Karpas-422 (cell line): ENCODE measurements around the gene RNF150. TPM values are rescaled to one million over a fixed set of nuclear protein-coding genes. Genes with fewer than 3 reads are reported as not detected.

Source experiments
- DNase-seq: peaks from one replicate; pipeline ENCODE4 v3.0.0-alpha.2; 2015
- H2AFZ ChIP-seq: fragments of 200-600 bp; sonication (generic); 2 replicates; pipeline ENCODE4 v1.6.1; 2014; ENCODE audit warnings: antibody characterized with exemption, low read length, mixed read lengths
- H3K27ac ChIP-seq: fragments of 200-600 bp; sonication (generic); 2 replicates; pipeline ENCODE4 v1.5.1; 2014; ENCODE audit warnings: mild to moderate bottlenecking, low read length, moderate library complexity
- H3K27me3 ChIP-seq: fragments of 200-600 bp; sonication (generic); 2 replicates; pipeline ENCODE4 v1.6.1; 2014; ENCODE audit warnings: low read length, mixed read lengths
- H3K36me3 ChIP-seq: fragments of 200-600 bp; sonication (generic); 2 replicates; pipeline ENCODE4 v1.6.1; 2014; ENCODE audit warnings: low read length, mixed read lengths; ENCODE audit not compliant: insufficient read depth
- H3K4me1 ChIP-seq: fragments of 200-600 bp; sonication (generic); 2 replicates; pipeline ENCODE4 v1.6.1; 2014; ENCODE audit warnings: mild to moderate bottlenecking, low read length, mixed read lengths
- H3K4me2 ChIP-seq: fragments of 200-600 bp; sonication (generic); 2 replicates; pipeline ENCODE4 v1.6.1; 2014; ENCODE audit warnings: low read length, low read depth, mild to moderate bottlenecking; ENCODE audit not compliant: poor library complexity, severe bottlenecking
- H3K4me3 ChIP-seq: fragments of 200-600 bp; sonication (generic); 2 replicates; pipeline ENCODE4 v1.5.1; 2014; ENCODE audit warnings: mild to moderate bottlenecking, antibody characterized with exemption, low read length, mixed read lengths
- H3K79me2 ChIP-seq: fragments of 200-600 bp; sonication (generic); 2 replicates; pipeline ENCODE4 v1.6.1; 2014; ENCODE audit warnings: mild to moderate bottlenecking, low read length, mixed read lengths
- H3K9ac ChIP-seq: fragments of 200-600 bp; sonication (generic); 2 replicates; pipeline ENCODE4 v1.6.0; 2014; ENCODE audit warnings: low read length
- H3K9me2 ChIP-seq: fragments of 200-600 bp; sonication (generic), shearing (Covaris generic); replicated peaks from 2 replicates; pipeline ENCODE4 v1.6.0; 2014; ENCODE audit warnings: mild to moderate bottlenecking, low read length, moderate library complexity; ENCODE audit not compliant: insufficient read depth
- H3K9me3 ChIP-seq: fragments of 300-700, 200-600 bp; sonication (generic); 2 replicates; pipeline ENCODE4 v1.6.1; 2014; ENCODE audit warnings: low read length, mixed read lengths
- H4K20me1 ChIP-seq: fragments of 200-600 bp; sonication (generic); 2 replicates; pipeline ENCODE4 v1.6.1; 2014; ENCODE audit warnings: mild to moderate bottlenecking, antibody characterized with exemption, low read length, low read depth; ENCODE audit not compliant: insufficient read depth
- total RNA-seq: library from RNA; depleted of rRNA; stranded (reverse); fragments of >200 nt; shearing (Covaris generic); gene quantifications from 2 replicates; pipeline ENCODE4 v1.2.3, GENCODE V29; 2014; ENCODE audit warnings: low replicate concordance

RNF150 gene
- total RNA-seq, 1 experiment from 2014 or later, result not detected

GRCh38 chr4:140874056-140874455 is 259.2 kb downstream of the RNF150 start:
- no peak overlapping the region for H3K4me2 ChIP-seq
- no peaks in the 10 kb centered on the region for H3K9me3 ChIP-seq
- no peaks in the 10 kb centered on the region for H4K20me1 ChIP-seq

GRCh38 chr4:140871368-140871767 is 261.9 kb downstream of the RNF150 start:
- Histone ChIP-seq H3K4me3 (no peak overlapping the region), H3K79me2 (no peaks in the 10 kb centered on the region), H3K4me2 (no peak overlapping the region), H3K27ac (no peak overlapping the region), H3K4me1 (no peaks in the 10 kb centered on the region), H4K20me1 (no peaks in the 10 kb centered on the region), H3K9me2 (no peaks in the 10 kb centered on the region), H3K9ac (no peak overlapping the region), H3K27me3 (no peaks in the 10 kb centered on the region), H2AFZ (no peak overlapping the region), H3K9me3 (no peaks in the 10 kb centered on the region), H3K36me3 (no peaks in the 10 kb centered on the region)
- DNase-seq, result no peak

More at GRCh38 chr4:140874056-140874455, 259.2 kb downstream of the RNF150 start:
- H3K27me3 ChIP-seq, result no peaks in the 10 kb centered on the region
- H3K9me2 ChIP-seq, result no peaks in the 10 kb centered on the region
- no peak for DNase-seq
- H3K27ac ChIP-seq, result no peak overlapping the region
- H3K4me3 ChIP-seq, result no peak overlapping the region
- H3K9ac ChIP-seq, result no peak overlapping the region
- H3K36me3 ChIP-seq, result no peaks in the 10 kb centered on the region
- H3K4me1 ChIP-seq, result no peaks in the 10 kb centered on the region
- no peaks in the 10 kb centered on the region for H3K79me2 ChIP-seq
- no peak overlapping the region for H2AFZ ChIP-seq

- no peak overlapping the region for H3K9ac ChIP-seq
- no peaks in the 10 kb centered on the region for H3K79me2 ChIP-seq
- H3K36me3 ChIP-seq, result no peaks in the 10 kb centered on the region
- DNase-seq, result no peak
- no peak overlapping the region for H2AFZ ChIP-seq
- no peak overlapping the region for H3K4me2 ChIP-seq
- H3K9me2 ChIP-seq, result no peaks in the 10 kb centered on the region
- no peaks in the 10 kb centered on the region for H3K9me3 ChIP-seq
- H3K4me1 ChIP-seq, result no peaks in the 10 kb centered on the region
- no peak overlapping the region for H3K27ac ChIP-seq
- no peaks in the 10 kb centered on the region for H4K20me1 ChIP-seq
- H3K4me3 ChIP-seq, result no peak overlapping the region
- H3K27me3 ChIP-seq, result no peaks in the 10 kb centered on the region
Observed at GRCh38 chr4:140870427-140870826, 262.8 kb downstream of the RNF150 start.

GRCh38 chr4:140869446-140869845 is 263.8 kb downstream of the RNF150 start:
- Histone ChIP-seq H3K4me2 (no peak overlapping the region), H3K27ac (no peak overlapping the region), H3K4me1 (no peaks in the 10 kb centered on the region), H2AFZ (no peak overlapping the region), H3K79me2 (no peaks in the 10 kb centered on the region), H3K27me3 (no peaks in the 10 kb centered on the region), H4K20me1 (no peaks in the 10 kb centered on the region), H3K36me3 (no peaks in the 10 kb centered on the region), H3K4me3 (no peak overlapping the region), H3K9me2 (no peaks in the 10 kb centered on the region), H3K9ac (no peak overlapping the region), H3K9me3 (no peaks in the 10 kb centered on the region)
- no peak for DNase-seq

- Histone ChIP-seq H3K79me2 (no peaks in the 10 kb centered on the region), H4K20me1 (no peaks in the 10 kb centered on the region), H3K4me2 (no peak overlapping the region), H2AFZ (no peak overlapping the region), H3K4me1 (no peaks in the 10 kb centered on the region), H3K9ac (no peak overlapping the region), H3K4me3 (no peak overlapping the region), H3K36me3 (no peaks in the 10 kb centered on the region), H3K27me3 (no peaks in the 10 kb centered on the region), H3K9me3 (no peaks in the 10 kb centered on the region), H3K9me2 (no peaks in the 10 kb centered on the region), H3K27ac (no peak overlapping the region)
- DNase-seq, result no peak
Observed at GRCh38 chr4:140867356-140867755, 265.9 kb downstream of the RNF150 start.

GRCh38 chr4:140866492-140867005 is 266.7 kb downstream of the RNF150 start:
- Histone ChIP-seq H4K20me1 (no peaks in the 10 kb centered on the region), H3K9me3 (no peaks in the 10 kb centered on the region), H2AFZ (no peak overlapping the region), H3K9ac (no peak overlapping the region), H3K27ac (no peak overlapping the region), H3K79me2 (no peaks in the 10 kb centered on the region), H3K36me3 (no peaks in the 10 kb centered on the region), H3K9me2 (no peaks in the 10 kb centered on the region), H3K4me3 (no peak overlapping the region), H3K27me3 (no peaks in the 10 kb centered on the region), H3K4me2 (no peak overlapping the region), H3K4me1 (no peaks in the 10 kb centered on the region)
- DNase-seq, result no peak

- Histone ChIP-seq H2AFZ (no peak overlapping the region), H3K4me3 (no peak overlapping the region), H3K9me3 (no peaks in the 10 kb centered on the region), H3K27me3 (no peaks in the 10 kb centered on the region), H4K20me1 (no peaks in the 10 kb centered on the region), H3K9ac (no peak overlapping the region), H3K9me2 (no peaks in the 10 kb centered on the region), H3K27ac (no peak overlapping the region), H3K4me2 (no peak overlapping the region), H3K79me2 (no peaks in the 10 kb centered on the region), H3K36me3 (no peaks in the 10 kb centered on the region), H3K4me1 (no peaks in the 10 kb centered on the region)
- no peak for DNase-seq
Observed at GRCh38 chr4:140865253-140866217, 267.7 kb downstream of the RNF150 start.

GRCh38 chr4:140863197-140863596 is 270.1 kb downstream of the RNF150 start:
- Histone ChIP-seq H3K4me3 (no peak overlapping the region), H3K27me3 (no peaks in the 10 kb centered on the region), H3K27ac (no peak overlapping the region), H3K9me2 (no peaks in the 10 kb centered on the region), H4K20me1 (no peaks in the 10 kb centered on the region), H3K79me2 (no peaks in the 10 kb centered on the region), H2AFZ (no peak overlapping the region), H3K4me1 (no peaks in the 10 kb centered on the region), H3K36me3 (no peaks in the 10 kb centered on the region), H3K9ac (no peak overlapping the region), H3K4me2 (no peak overlapping the region), H3K9me3 (no peaks in the 10 kb centered on the region)
- no peak for DNase-seq
